Muscle of leg (tissue), 16 donors: ENCODE data around the gene HAUS6. TPM values are rescaled to one million over a fixed set of nuclear protein-coding genes. Genes with fewer than 3 reads are reported as not detected.
"Not testable (repeated sequence)": the region's sequence is repeated elsewhere in the genome, so short reads cannot be mapped to it uniquely, and the experiment has no call there.

ENCODE experiments used
- DNase-seq: peaks from one replicate; pipeline ENCODE4 v3.0.0; 2013
- H3K27ac ChIP-seq: one replicate; pipeline ENCODE4 v1.5.1; 2013; ENCODE audit warnings: mild to moderate bottlenecking, low read length, control low read depth
- H3K27me3 ChIP-seq: one replicate; pipeline ENCODE4 v1.6.1; 2013; ENCODE audit warnings: low read length; ENCODE audit not compliant: control insufficient read depth, insufficient read depth
- H3K36me3 ChIP-seq: one replicate; pipeline ENCODE4 v1.6.1; 2013; ENCODE audit warnings: low read length; ENCODE audit not compliant: control insufficient read depth, insufficient read depth
- H3K4me1 ChIP-seq: one replicate; pipeline ENCODE4 v1.6.1; 2013; ENCODE audit warnings: low read length; ENCODE audit not compliant: control insufficient read depth, insufficient read depth
- H3K4me3 ChIP-seq: one replicate; pipeline ENCODE4 v1.5.1; 2013; ENCODE audit warnings: low read length, control low read depth
- H3K9me3 ChIP-seq: replicated peaks from 2 replicates; pipeline ENCODE4 v1.6.1; 2013; ENCODE audit warnings: low read depth, low read length; ENCODE audit not compliant: control insufficient read depth
- WGBS: methylation state at CpG from one replicate; pipeline ENCODE4 v1.1.5; 2013; ENCODE audit warnings: missing lambda C conversion rate; ENCODE audit not compliant: insufficient coverage; 5-methylcytosine and 5-hydroxymethylcytosine counted together
- long read RNA-seq, 11 donors: transcript quantifications; one replicate each; lab custom pipeline, GENCODE V29; 2026
- polyA plus RNA-seq, 8 donors: library from polyadenylated mRNA; unstranded; fragments of 120-200 nt; gene quantifications; one replicate each; pipeline versions ENCODE4 v1.2.1 to v1.2.3, GENCODE V29; 2013; ENCODE audit warnings: inconsistent platforms in 1 of 8, low replicate concordance in 1 of 8; ENCODE audit not compliant: insufficient read length in 8 of 8, insufficient read depth in 1 of 8
- total RNA-seq: library from RNA; stranded (reverse); fragments of 120-200 nt; gene quantifications from one replicate; pipeline ENCODE4 v1.2.4, GENCODE V29; 2013

HAUS6 gene, protein sequence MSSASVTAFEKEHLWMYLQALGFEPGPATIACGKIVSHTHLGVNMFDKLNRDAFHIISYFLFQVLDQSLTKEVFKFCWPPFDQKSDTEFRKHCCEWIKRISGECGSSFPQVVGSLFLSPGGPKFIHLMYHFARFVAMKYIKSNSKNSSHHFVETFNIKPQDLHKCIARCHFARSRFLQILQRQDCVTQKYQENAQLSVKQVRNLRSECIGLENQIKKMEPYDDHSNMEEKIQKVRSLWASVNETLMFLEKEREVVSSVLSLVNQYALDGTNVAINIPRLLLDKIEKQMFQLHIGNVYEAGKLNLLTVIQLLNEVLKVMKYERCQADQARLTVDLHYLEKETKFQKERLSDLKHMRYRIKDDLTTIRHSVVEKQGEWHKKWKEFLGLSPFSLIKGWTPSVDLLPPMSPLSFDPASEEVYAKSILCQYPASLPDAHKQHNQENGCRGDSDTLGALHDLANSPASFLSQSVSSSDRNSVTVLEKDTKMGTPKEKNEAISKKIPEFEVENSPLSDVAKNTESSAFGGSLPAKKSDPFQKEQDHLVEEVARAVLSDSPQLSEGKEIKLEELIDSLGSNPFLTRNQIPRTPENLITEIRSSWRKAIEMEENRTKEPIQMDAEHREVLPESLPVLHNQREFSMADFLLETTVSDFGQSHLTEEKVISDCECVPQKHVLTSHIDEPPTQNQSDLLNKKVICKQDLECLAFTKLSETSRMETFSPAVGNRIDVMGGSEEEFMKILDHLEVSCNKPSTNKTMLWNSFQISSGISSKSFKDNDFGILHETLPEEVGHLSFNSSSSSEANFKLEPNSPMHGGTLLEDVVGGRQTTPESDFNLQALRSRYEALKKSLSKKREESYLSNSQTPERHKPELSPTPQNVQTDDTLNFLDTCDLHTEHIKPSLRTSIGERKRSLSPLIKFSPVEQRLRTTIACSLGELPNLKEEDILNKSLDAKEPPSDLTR
- total RNA-seq (10.9 TPM), polyA plus RNA-seq (10 to 100 TPM in 3 of 8 donors, 1 to 10 TPM in 5; 7.6 to 12.7 (median 9.6) TPM)
- long read RNA-seq, donor 1, full-length matches to known transcripts, result 2 of 2 reads
- long read RNA-seq, donor 1, partial matches to known transcripts, result 0 of 2 reads
- long read RNA-seq, donor 1, other reads (novel, unspliced or antisense), result 0 of 2 reads
- long read RNA-seq, donor 2, result 0 reads
- long read RNA-seq, donor 3, full-length matches to known transcripts, result 1 of 1 reads
- long read RNA-seq, donor 3, partial matches to known transcripts, result 0 of 1 reads
- long read RNA-seq, donor 3, other reads (novel, unspliced or antisense), result 0 of 1 reads
- long read RNA-seq, donor 4, result 0 reads
- long read RNA-seq, donor 5, full-length matches to known transcripts, result 1 of 1 reads
- long read RNA-seq, donor 5, partial matches to known transcripts, result 0 of 1 reads
- long read RNA-seq, donor 5, other reads (novel, unspliced or antisense), result 0 of 1 reads
- long read RNA-seq, donor 6, full-length matches to known transcripts, result 1 of 1 reads
- long read RNA-seq, donor 6, partial matches to known transcripts, result 0 of 1 reads
- long read RNA-seq, donor 6, other reads (novel, unspliced or antisense), result 0 of 1 reads
- long read RNA-seq, donor 7, full-length matches to known transcripts, result 1 of 1 reads
- long read RNA-seq, donor 7, partial matches to known transcripts, result 0 of 1 reads
- long read RNA-seq, donor 7, other reads (novel, unspliced or antisense), result 0 of 1 reads
- long read RNA-seq, donor 8, full-length matches to known transcripts, result 1 of 1 reads
- long read RNA-seq, donor 8, partial matches to known transcripts, result 0 of 1 reads
- long read RNA-seq, donor 8, other reads (novel, unspliced or antisense), result 0 of 1 reads
- long read RNA-seq, donor 9, result 0 reads
- long read RNA-seq, donor 10, full-length matches to known transcripts, result 2 of 2 reads
- long read RNA-seq, donor 10, partial matches to known transcripts, result 0 of 2 reads
- long read RNA-seq, donor 10, other reads (novel, unspliced or antisense), result 0 of 2 reads
- long read RNA-seq, donor 11, result 0 reads

DNA sequence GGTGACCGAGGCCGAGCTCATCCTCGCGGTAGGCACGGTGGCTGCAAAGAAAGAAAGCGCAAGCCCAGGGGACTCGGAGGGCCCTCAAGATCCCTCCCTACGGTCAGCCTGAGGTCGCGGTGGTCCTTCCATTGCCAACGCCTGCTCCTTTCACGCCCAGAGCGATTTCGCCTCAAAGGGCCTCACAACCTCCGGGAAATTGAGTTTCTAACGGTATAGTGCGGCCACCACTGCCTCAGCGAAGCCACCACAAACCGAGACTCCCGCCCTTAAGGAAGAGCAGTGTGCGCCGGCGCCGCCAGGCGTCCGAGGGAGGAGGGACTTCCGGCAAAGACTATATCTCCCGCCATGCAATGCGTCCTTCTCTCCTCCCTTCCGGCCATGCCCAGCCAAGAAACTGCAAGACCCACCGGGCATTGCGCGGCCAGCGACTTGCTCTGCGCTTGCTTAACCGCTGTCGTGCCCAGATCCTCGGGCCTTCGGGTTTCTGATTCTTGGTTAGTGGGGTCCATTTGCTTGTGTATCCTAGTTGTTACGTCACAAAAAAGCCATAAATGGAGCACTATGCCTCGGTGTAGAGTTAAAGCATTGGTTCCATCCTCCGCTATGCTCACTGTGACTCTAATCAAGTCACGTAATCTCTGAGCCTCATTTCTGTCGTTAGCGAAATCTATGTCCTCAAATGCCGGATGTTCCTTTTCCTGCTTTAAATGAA, at the start of gene HAUS6:
Gene HAUS6, minus strand, starts transcription at position 274 of the 715 bp plus-strand sequence. Its CDS starts 253 bp downstream, at position 21.
- Histone ChIP-seq H3K4me3 (peak within 1 kb of the TSS; percentile 82), H3K4me1 (peaks cover 9% of the 10 kb centered on the region), H3K36me3 (no peaks in the 10 kb centered on the region), H3K27ac (peak within 1 kb of the TSS; percentile 97), H3K27me3 (no peaks in the 10 kb centered on the region), H3K9me3 (no peaks in the 10 kb centered on the region)
- WGBS, result 4% methylated on average over 32 of the region's 46 CpGs
- DNase-seq, result peak; percentile 99

DNA sequence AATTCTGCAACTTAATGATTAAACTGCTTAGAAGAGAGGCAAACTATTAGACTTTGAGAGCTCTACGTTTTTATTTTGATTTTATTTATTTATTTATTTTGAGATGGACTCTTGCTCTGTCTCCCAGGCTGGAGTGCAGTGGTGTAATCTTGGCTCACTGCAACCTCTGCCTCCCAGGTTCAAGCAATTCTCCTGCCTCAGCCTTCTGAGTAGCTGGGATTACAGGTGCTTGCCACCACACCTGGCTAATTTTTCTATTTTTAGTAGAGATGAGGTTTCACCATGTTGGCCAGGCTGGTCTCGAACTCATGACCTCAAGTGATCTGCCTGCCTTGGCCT, 49.4 kb upstream of the HAUS6 start:
- not testable (repeated sequence) for H3K27me3 ChIP-seq, H3K4me1 ChIP-seq, H3K9me3 ChIP-seq, H3K27ac ChIP-seq, DNase-seq, H3K36me3 ChIP-seq, H3K4me3 ChIP-seq
- WGBS, result no CpG with 5 or more reads among the region's 2 CpGs

DNA sequence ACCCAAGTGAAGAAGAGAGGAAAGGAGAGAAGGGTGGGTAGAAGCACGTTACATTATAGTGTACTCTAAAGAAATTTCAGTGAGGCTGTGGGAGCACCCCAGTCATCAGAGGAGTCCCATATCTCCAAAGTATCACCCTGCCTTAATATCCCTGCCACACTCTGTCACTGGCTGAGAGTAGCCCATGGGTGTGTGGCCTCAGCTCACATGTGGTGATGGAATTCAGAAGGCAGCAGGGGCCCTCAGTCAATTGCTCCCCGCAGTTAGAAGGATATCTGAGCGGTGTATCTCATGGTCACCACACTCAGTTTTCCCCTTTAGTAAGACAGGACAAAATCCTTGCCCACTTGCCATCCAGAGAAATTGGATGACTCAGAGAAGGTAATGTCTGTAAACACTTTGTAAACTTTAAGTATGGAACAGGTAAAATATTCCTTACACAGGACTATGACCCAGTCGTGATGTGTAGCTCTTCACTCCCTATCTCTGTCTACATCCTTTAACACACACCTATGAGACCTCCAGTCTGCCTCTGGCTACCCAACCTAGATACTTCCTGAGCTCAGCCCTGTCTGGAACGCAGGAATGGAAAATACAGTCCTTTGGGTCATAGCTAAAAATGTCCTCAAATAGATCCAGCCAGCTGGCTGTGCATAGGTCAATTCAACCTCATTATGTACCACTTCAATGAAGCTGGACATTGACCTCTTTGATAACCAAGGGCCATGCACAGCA, 48.9 kb upstream of the HAUS6 start:
- Histone ChIP-seq H3K4me1 (no peaks in the 10 kb centered on the region), H3K27ac (no peak overlapping the region), H3K9me3 (no peaks in the 10 kb centered on the region), H3K27me3 (no peaks in the 10 kb centered on the region), H3K36me3 (no peaks in the 10 kb centered on the region), H3K4me3 (no peak overlapping the region)
- 89% methylated on average over 1 of the region's 5 CpGs for WGBS
- no peak for DNase-seq

DNA sequence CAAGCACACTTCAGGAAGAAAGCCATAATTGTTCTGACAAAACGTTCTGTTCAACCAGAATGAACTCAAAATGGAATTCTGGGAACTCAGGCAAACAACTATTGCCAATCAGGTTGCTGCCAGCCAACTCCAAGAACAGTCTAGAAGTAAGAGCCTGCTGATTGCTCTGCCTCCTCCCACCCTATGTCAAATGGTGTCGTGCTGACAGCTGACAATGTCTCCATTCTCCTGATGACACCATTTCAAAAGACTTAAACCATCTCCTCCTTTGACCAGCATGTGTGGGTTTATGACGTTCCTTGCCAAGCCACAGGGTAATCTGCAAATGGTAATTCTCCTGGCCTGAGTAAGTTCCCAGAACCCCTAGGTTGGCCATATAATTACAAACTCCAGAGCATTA, 46.5 kb upstream of the HAUS6 start:
- H3K27ac ChIP-seq, result no peak overlapping the region
- H3K4me1 ChIP-seq, result no peaks in the 10 kb centered on the region
- no peak overlapping the region for H3K4me3 ChIP-seq
- no peaks in the 10 kb centered on the region for H3K36me3 ChIP-seq
- no peaks in the 10 kb centered on the region for H3K9me3 ChIP-seq
- 25% methylated on average over 1 of the region's 3 CpGs for WGBS
- DNase-seq, result no peak
- H3K27me3 ChIP-seq, result no peaks in the 10 kb centered on the region

DNA sequence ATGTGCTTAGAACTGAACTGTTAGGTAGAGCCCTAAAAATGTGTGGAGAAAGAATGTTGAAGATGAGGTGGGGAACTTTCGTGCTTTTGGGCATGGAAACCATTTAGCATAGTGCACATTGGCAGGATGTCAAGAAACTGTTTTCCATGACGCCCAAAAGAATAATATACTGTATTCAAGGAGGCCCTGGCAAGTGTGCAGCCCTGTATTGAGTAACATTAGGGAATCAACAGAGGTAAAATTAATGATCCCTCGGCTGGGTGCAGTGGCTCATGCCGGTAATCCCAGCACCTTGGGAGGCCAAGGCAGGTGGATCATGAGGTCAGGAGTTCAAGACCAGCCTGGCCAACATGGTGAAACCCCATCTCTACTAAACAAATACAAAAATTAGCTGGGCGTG, 45.5 kb upstream of the HAUS6 start:
- 88% methylated on average over 3 of the region's 5 CpGs for WGBS
- H3K4me3 ChIP-seq, result no peak overlapping the region
- DNase-seq, result no peak
- H3K27ac ChIP-seq, result no peak overlapping the region
- H3K36me3 ChIP-seq, result no peaks in the 10 kb centered on the region
- H3K27me3 ChIP-seq, result no peaks in the 10 kb centered on the region
- H3K4me1 ChIP-seq, result no peaks in the 10 kb centered on the region
- no peaks in the 10 kb centered on the region for H3K9me3 ChIP-seq

DNA sequence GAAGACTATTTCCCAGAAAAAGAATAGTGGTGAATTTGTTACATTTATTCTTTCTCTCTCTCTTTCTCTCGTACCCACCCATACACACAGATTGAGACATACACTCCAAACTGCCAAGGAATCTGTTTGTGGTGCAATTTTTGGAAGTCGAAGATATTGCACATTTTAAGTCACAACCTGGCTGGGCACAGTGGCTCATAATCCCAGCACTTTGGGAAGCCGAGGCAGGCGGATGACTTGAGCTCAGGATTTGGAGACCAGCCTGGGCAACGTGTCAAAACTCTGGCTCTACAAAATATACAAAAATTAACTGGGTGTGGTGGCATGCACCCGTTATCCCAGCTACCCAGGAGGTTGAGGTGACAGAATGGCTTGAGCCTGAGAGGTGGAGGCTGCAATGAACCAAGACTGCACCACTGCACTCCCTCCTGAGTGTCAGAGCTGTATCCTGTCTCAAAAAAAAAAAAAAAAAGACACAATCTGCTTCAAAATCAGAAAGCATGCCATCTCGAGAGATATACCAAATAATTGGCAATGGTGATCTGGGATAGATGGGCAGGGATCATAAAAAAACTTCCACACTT, 43.8 kb upstream of the HAUS6 start:
- whole genome bisulfite sequencing, result 84% methylated on average over 3 of the region's 7 CpGs
- H3K4me1 ChIP-seq, result no peaks in the 10 kb centered on the region
- no peak for DNase-seq

DNA sequence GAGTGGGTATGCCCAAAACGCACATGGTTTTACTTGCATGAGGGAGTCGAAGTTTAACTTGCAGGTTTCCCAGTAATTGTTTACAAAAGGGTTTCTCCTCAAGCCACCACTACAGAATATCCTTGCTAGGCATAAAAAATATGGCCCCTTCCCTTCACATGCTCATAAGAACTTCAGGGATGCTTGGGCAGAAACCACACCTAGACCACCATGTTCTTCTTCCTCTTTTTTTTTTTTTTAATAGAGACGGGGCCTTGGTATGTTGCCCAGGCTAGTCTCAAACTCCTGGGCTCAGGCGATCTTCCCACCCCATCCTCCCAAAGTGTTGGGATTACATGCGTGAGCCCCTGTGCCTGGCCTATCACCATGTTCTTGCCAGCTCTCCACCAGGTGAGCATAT, 43.2 kb upstream of the HAUS6 start:
- WGBS, result no CpG with 5 or more reads among the region's 5 CpGs
- H3K36me3 ChIP-seq, result no peaks in the 10 kb centered on the region
- no peaks in the 10 kb centered on the region for H3K9me3 ChIP-seq
- DNase-seq, result no peak
- H3K4me1 ChIP-seq, result no peaks in the 10 kb centered on the region
- no peaks in the 10 kb centered on the region for H3K27me3 ChIP-seq
- no peak overlapping the region for H3K27ac ChIP-seq
- H3K4me3 ChIP-seq, result no peak overlapping the region

More for the DNA sequence above, 43.8 kb upstream of the HAUS6 start:
- H3K27ac ChIP-seq, result no peak overlapping the region
- H3K36me3 ChIP-seq, result no peaks in the 10 kb centered on the region
- no peak overlapping the region for H3K4me3 ChIP-seq
- H3K27me3 ChIP-seq, result no peaks in the 10 kb centered on the region
- no peaks in the 10 kb centered on the region for H3K9me3 ChIP-seq

DNA sequence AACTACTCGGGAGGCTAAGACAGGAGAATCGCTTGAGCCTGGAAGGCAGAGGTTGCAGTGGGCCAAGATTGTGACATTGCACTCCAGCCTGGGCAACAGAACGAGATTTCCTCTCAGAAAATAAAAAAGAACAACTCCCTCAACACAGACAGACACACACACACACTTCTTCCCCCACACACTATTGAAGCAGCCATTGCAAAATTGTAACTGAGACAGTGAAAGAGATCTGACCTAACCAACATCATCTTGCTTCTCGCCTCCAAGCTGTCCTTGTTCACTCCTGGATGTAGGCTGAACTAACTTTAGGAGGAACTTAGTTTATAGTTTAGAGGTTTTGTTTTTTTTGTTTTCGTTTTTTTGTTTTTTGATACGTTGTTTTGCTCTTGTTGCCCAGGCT, 37.6 kb upstream of the HAUS6 start:
- H3K4me3 ChIP-seq, result no peak overlapping the region
- no peak for DNase-seq
- no peaks in the 10 kb centered on the region for H3K36me3 ChIP-seq
- WGBS, result 100% methylated on average over 1 of the region's 6 CpGs
- H3K9me3 ChIP-seq, result no peaks in the 10 kb centered on the region
- no peaks in the 10 kb centered on the region for H3K27me3 ChIP-seq
- H3K27ac ChIP-seq, result no peak overlapping the region
- no peaks in the 10 kb centered on the region for H3K4me1 ChIP-seq
